Measurements from ENCODE around the gene ACSS1.
A peak's percentile ranks its signal among the peaks of the same experiment; 100 is the strongest.

ACSS1 gene

DNA sequence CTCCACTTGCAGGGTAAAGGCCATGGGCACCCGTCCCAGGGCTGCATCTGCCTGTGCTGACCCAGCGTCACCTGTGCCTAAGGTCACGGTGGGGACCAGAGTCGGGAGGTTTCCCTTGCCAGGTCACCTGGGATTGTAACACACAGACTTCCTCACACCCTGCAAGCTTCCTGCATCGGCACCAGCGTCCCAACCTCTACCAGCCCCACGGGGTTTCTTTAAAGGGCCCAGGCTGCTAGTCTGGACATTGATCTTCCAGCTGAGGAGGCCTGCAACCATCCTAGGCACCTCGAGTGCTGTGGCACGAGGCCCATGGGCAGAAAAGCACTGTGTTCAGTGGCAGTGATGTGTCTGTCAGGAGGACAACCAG is 12.6 kb downstream of the ACSS1 start:
- no peak for DNase-seq

DNA sequence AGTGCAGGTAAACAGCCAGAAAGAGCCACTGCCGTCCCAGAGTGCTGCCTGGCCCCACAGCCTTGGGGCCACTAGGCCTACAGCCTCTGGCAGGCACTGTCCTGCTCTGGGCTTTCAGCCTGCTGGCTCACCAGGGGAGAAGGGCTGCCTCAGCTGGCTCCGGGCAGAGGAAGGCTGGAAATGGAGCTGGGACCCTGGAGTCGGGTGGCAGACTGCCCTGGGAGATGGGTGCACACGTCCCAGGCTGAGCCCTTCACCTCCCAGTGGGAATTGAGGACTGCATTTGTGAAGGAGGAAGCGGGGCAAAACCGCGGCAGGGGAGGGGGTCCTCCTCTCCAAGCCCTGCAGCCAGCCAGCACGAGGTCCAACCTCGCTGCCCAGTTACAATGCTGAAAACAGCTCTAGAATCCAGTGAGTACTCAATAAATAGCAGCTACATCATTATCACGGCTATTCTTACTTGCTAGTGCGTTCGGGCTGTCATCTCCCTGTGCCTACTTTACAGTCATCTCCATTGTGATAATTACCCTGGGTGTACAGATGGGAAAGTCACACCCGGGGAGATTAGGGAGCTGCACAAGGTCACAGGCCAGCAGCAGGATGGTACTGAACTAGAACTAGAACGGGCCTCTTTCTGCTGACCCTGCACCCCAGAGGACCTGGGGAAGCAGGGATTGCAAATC is 13.1 kb downstream of the ACSS1 start:
- no peak for DNase-seq

DNA sequence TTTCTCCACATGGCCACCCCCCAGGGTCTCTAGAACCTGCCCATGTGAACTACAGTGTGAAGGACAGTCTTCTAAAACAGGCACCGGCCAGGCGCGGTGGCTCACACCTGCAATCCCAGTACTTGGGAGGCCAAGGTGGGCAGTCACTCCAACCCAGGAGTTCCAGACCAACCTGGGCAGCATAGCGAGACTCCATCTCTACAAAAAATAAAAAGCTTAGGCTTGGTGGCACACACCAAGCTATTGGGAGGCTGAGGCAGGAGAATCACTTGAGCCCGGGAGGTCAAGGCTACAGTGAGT is 13.7 kb downstream of the ACSS1 start:
- DNase-seq = no peak

DNA sequence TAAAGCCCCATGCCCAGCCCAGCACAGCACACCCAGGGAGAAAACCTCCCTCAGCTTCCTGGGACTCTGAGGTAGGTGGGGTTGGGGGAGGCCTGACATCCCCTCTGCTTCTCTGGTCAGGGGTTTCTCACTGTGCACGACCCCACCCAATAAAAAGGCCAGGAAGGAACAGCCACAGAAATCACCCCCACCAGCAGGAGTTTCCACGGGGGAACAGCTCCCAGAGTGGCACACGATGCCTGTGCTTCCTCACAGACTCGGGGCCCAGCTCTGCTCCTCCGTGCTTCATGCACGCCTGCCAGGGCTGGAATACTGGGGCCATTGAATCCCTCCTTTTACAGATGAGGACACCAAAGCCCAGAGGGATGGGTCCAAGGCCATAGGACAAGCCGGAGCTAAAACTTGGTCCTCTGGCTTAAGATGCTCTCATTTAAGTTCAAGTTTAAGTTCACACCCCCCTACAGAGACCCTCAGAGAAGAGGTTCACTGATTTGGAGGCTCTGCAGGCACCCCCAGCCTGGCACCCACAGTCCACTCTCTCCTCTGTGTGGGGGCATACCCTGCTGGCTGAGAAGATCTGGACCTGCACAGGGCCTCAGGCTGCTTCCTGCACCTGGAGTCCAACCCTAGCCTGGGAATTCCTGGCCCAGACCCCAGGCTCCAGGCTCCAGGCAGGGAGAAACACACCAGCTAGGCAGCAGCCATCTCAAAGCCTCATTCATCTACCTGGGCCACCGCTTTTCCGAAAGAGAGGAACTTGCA is 14.3 kb downstream of the ACSS1 start:
- DNase-seq = no peak

DNA sequence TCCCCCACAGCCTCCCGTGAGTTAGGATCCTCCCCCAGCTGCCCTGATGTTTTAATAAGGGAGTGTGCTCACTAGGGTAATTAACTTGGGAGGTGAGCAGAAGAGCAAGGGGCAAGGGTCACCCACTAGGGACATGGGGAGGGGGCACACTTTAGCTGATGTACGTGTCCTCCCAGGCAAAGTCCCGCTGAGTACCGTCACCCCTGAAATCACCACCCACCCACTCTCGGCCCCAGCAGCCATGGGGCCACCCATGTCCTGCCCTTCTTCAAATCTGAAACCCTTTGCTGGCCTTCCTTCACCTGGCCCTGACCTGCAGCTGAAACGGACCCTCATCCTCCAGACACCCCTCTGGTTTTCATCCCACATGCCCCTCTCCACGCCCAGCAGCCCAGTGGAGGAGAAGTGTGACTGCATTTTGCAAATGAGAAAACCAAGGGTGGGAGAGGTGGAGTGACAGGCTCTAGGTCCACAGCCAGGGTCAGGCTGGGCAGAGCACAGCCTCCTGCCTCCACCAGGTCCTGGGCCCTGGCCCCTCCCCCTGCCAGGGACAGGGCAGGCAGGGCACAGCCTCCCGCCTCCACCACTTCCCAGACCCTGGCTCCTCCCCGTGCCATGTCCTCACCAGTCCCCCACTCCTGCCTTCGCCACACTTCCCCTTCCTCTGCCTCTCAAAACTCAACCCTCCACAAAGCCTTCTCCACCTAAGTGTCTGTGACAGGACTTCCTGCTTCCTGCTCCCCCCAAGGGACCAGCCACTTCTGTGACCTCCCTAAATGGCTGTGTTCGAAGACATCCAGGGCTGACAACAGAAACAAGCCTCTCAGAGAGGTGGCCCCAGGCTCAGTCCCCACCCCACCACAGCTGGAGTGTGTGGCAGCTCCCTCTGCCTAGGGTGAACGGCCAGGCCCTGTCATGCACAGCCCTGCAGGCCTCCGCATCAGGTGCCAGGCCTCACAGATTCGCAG is 15.1 kb downstream of the ACSS1 start:
- DNase-seq = peak; percentile 29

DNA sequence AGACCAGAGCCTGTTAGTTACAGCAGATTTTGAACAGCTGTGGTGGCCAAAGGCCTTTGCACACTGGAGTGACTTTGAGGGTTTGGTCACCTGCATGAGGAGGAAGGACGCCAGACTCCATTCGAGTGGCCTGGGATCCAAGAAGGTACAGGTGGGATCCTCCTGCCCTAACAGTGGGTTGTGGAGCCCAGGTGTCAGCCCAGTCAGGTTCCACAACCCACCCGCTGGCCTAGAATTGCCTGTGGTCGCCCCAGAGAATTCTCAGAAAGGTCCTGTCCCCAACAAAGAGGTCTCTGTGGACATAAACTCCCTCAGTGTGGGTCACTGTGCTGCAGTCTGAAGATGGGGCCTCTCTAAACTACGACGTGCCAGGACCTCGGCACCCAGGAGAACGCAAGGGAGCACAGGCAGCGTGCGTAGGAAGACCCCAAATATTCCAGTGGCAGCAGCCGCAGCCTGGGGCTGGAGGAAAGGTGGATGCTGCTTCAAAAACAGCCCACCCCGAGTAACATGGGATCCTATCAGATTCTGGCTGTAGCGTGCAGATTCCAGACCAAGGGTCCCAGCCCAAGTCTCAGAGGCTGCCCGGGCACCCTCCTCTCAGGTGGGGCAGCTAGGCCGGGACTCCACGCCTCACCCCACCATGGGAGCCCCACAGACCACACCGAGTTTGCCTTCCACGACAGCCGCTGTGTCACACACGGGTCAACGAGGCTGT is 16.0 kb downstream of the ACSS1 start:
- no peak for DNase-seq

DNA sequence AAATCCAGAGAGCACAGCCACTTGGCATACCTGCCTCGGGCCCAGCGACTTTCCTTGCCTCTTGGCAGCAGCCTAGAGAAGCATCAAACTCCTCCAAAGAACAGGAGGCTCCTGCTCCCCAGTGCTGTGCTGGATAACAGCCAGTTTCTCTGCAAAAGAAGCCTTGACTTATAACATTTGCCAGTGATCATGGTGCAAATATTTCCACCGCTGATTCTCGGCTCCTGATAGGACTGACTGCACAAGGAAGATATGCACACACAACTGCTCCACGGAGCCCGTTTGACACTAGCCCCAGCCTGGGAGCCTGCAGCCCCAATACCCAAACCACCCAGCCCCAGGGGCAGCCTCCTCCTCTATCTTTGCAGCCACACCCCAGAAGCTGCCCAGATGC is 17.5 kb downstream of the ACSS1 start:
- DNase-seq = no peak

DNA sequence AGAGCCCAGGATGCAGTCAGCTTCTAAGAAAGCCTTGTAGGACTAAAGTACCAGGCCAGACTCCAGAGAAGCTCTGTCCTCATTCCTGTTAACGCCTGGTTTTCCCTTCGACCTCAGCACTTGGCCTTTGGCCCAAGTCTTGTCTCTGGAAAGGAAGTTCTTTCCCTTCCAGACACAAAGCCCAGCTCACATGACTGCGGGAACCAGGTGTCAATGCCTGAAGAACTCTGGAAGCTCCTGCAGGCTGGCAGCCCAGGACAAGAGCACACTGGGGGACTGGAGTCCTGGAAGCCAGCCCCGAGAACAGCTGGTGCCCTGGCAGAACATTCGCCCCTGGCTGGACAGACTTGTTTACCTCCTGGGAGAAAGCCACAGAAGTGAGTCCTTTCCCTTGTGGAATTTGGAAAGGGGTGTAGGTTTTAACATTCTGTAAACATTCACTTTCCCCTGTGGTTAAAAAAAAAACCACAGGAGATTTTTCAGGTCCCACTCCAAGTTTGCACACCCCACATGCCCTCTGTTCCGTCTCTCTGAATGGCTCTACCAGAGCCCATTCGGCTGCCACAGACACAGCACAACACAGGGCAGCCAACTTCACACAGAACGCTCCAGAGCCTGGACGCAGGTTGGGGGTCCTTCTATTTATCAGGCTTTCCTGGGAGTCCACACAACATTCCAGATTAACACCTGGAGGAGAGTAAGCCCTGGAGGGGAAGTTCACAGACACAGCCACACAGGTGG is 18.1 kb downstream of the ACSS1 start:
- DNase-seq = no peak

DNA sequence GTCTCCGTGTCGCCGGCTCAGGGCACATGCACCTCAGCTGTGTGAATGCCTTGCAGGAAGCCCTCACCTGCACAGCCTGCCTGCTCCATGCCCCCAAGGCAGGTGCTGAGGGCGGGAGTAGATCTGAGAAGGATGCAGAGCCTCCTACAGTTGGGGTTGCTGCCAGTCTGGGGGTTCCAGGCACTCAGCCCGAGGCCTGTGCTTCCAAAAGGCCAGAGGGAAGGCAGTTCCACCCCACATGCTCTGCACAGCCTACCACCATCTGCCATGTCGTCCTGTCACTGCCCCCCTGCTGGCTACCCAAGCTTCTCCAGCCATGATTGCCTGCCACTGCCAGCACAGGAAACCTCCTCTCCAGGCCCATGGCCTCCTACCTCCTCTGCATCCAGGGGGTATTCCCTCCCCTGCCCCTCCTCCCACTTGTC is 19.3 kb downstream of the ACSS1 start:
- no peak for DNase-seq

DNA sequence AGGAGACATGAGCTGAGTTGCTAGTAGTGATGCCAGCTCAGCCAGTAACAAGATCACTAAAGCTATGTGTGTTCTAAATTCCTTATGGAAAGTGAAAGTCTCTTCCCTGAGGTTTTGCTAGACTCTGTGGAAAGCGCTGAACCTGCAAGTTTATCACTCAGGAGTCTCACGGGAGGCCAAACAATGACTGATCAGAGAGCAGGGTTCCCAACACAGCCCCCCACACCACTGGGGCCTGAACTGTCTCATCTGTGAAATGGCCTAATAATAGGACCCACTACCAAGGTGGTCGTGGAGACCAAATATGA is 19.9 kb downstream of the ACSS1 start:
- DNase-seq = no peak

DNA sequence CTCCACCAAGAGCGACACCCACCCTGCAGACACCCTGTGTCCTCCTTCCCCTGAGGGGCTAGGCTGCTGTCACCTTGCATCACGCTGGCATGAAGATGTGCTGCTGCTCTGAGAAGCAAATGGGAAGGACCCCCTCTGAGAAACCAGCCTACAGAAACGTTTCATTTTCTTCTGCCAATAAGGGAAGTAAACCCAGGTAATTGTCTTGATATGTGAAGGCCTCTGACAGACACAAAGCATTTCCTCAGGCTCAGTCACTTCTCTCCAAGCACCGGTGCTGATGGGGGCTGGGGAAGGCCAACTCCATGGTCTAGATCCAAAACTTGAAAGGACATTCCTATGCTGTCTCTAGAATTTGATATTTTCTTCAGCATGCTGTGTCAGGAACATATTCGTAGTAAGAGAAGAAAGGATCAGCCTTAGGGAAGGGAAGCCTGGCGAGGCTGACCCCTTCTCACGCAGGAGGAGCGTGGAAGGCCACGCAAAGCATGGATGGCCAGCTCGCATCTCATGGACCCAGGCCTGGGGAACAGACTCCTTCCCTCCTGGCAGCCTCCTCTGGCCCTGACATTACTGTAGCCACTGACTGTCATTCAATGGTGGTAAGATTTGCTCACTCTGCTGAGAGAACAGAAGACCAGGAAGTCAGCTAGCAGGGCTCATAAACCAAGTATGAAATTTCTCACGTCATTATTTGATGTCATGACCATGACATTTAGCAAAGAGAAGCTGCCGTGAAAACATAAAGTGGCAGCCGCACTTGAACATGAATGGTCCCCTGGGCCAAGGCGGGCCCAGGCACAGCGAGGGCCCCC is 20.4 kb downstream of the ACSS1 start:
- DNase-seq = no peak

DNA sequence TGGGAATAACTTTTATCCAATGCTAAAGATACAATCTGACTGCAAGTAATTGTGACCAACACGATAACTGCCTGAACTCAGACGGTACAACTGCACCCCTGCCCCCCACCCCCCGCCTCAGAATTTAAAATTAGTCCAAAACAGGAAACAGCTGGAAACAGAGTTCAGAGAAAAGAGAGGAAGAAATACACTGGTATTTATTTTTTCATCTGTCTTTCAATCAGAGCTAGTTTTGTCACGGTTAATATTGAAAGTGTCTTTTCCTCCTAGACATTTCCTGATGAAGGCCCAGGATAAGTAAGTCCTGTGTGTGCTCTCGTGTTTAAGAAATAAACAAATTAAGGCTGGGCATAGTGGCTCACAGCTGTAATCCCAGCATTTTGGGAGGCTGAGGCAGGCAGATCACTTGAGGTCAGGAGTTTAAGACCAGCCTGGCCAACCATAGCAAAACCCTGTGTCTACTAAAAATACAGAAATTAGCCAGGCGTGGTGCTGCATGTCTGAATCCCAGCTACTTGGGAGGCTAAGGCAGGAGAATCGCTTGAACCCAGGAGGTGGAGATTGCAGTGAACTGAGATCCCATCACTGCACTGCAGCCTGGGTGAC is 21.5 kb downstream of the ACSS1 start:
- no peak for DNase-seq

DNA sequence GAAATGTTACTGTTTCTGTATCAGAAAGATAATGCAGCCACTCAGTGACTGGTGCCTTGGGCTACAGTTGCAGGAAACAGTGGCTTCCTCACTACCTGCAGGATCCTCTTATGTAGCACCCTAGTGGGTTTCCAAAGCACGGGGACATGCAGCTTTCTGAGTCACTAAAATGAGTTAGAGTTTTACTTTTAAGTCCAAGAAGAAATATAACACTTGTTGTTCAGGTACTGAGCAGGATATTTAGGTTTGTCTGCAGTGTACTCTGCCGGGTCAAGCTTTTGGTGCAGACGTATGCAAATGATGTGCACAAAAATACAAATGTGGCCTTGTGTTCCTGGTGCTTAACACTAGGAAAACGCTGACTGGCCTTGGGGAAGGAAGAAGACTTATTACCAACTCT is 22.0 kb downstream of the ACSS1 start:
- DNase-seq = no peak

DNA sequence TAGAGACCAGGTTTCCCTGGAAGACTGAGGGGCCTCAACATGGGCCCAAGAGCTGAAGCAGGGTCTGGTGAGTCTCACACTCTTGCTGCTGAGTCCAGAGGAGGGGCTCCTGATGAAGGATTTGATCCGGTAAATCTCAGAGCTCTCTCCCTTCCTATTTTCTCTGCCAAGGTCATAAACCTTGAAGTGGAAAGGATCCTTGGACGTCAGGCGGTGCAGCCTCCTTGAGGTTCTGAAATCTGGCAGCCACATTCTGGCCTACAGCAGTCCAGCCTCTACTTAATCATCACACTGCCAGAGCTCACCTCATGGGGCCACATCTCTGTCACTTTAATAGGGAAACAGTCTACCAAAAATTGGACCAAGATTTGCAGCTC is 24.0 kb downstream of the ACSS1 start:
- DNase-seq = no peak

DNA sequence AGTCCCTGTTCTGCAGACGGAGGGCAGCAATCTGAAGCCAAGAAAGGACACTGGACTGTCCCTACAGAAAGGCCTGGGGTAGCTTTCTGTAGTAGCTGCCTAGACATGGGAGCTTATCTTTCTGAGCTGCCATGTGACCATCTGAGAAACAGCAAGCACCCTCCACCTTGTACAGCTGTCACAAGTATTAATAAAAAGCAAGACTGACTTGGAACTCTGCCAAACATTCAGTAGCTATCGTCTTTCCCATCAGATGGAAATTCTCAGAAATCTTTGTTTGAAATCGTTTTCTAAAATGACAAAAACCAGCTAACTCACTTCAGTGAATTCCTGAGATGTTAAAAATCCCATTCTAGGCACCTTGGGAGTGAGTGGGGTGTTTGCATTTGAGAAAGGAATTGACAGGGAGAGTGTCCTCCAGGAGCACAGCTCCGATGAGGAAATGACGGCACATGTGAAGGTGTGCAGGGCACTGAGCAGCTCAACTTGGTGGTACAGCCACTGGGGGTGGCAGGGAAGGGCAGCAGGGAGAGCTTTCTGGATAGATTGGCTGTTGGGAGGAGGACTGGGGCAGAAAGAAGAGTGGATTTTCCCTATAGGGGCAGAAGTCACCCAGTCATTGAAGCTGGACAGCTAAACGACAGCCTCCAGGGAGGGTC is 24.5 kb downstream of the ACSS1 start:
- no peak for DNase-seq

DNA sequence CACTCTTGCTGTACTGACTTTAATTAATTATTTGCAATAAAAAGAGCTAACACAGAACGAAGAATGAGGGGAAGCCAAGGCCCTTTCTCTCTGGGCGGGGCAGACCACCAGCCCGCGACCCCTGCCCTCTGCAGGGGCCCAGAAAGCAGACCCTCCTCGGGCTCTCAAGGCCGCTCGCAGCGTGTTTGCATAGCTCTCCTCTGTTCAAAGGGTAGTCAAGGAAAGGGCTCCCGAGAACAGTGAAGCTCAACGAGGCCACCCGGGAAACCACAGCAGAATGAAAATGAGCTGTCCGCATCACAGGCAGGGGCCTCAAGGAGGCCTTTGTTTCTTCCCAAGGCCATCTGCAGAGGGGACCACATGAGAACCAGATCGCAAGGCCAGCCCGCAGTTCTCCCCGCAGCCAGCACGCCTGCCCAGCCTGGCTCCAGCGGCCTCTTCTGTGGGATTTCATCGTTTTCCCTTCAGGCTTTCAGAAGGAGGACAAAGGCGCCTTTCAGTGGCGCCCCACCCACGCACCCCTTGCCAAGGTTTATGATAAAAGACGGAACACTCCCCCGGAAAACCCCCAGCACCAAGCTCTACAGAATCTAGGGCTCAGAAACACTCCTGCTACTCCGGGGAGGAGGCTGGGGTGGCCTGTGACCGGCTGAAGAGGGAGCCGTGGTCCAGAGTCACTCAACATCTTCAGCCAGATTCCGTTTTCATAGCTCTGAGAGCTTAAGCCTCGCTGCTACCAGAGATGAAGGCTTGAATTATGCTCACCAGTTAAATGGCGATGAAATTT is 25.3 kb downstream of the ACSS1 start:
- DNase-seq = no peak

DNA sequence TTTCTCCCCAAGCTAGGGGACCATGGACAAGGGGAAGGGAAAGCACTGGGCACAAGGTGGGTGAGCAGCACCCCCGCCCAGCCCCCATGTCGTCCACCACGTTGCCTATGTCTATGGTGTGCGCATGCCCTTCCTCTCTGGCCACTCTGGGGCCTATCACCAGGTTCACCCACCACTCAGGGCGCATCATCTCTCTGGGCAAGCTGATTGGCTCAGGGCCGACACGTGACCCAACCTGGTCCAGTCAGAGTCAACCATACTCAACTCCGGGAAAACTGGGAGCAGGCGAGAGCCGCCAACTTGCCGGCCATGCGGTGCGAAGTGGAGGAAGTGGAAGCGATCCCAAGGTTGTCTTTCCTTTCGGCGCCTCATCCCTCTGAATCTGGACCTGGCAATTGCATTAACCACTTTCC is 25.9 kb downstream of the ACSS1 start:
- no peak for DNase-seq

DNA sequence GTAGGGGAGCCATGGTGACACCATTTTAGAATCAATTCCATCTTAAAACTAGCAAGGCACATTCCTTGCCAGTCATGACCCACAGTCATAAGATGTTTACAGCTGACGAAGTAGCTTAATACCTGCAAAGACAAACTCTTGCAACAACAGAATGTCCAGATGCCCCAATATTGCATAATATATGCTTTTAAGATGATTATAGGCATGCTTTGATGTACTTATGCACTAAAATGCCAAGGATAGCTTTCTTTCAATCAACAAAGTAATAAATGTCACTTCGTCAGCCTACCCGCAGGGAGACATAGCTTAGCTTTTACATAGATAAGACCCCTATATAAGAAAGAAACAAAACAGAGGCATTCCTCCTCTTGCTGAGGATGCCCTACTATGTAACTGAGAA is 26.7 kb downstream of the ACSS1 start:
- no peak for DNase-seq

DNA sequence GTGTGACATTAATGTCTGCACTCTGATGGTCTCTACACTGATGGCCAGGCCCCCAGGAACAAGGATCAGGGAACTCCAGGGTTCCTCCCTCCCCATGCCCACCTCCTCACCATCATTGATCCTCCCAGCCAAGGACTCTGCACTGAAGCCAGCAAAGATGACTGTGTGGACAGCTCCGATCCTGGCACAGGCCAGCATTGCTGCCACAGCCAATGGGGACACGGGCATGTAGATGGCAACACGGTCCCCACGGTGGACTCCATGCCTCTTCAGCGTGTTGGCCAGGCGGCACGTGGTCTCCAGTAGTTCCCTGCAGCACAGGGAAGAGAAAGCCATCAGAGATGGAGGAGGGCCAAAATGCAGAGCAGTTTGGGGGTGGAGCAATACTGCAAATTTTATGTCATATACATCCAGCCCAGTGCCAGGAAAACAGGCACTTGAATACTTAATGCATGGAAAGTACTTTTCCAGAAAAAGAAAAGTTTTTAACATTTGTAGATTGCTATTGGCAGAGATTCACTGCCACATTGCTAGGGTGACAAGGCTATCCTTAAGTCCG is 27.2 kb downstream of the ACSS1 start:
- no peak for DNase-seq

Data from SIG-M5 (cell line).